Colonic mucosa (tissue), 4 donors: ENCODE measurements around the gene SLIRP. TPM values are rescaled to one million over a fixed set of nuclear protein-coding genes. Genes with fewer than 3 reads are reported as not detected.
"Not testable (repeated sequence)": the region's sequence is repeated elsewhere in the genome, so short reads cannot be mapped to it uniquely, and the experiment has no call there.

Experiments
- DNase-seq: peaks from one replicate; pipeline ENCODE4 v3.0.0-alpha.2; 2020
- H3K27ac ChIP-seq: fragments of 200-600 bp; one replicate; pipeline ENCODE4 v1.8.0; 2021
- H3K27me3 ChIP-seq: fragments of 200-600 bp; one replicate; pipeline ENCODE4 v1.8.0; 2021
- H3K36me3 ChIP-seq: fragments of 200-600 bp; one replicate; pipeline ENCODE4 v1.8.0; 2021
- H3K4me1 ChIP-seq: fragments of 200-600 bp; one replicate; pipeline ENCODE4 v1.8.0; 2021; ENCODE audit warnings: mild to moderate bottlenecking
- H3K4me3 ChIP-seq: fragments of 200-600 bp; one replicate; pipeline ENCODE4 v1.8.0; 2021
- H3K9ac ChIP-seq, 2 donors: one replicate each; pipeline ENCODE4 v1.7.0; 2013; ENCODE audit warnings: control low read depth in 2 of 2, low read depth in 2 of 2, low read length in 2 of 2
- H3K9me3 ChIP-seq: fragments of 200-600 bp; one replicate; pipeline ENCODE4 v1.8.0; 2021
- CTCF ChIP-seq: fragments of 200-600 bp; IDR thresholded peaks from one replicate; pipeline ENCODE4 v1.8.0; 2022; ENCODE audit warnings: antibody characterized with exemption, mild to moderate bottlenecking
- intact Hi-C: fragments of 100-400 bp; cut with DNase I; formaldehyde crosslinking; loops from one replicate; pipeline ENCODE4 v1.14.1; 2022
- total RNA-seq, 2 donors: library from RNA; stranded (reverse); fragmentation: NEBNext Ultra II Directional in 1 of 2; extraction: Animal tissue kit (Norgen Biotek cat#: 25700) in 1 of 2; gene quantifications; one replicate each; pipeline ENCODE4 v1.2.1, GENCODE V29; 2021
- donor health status: healthy.
- donor health status: DM: no; HTN: no; CAD: no.
- donor health status: DM: no; HTN: no; CAD: no.

Gene SLIRP
- total RNA-seq, result 100 to 1,000 TPM; 107 to 194 TPM

- Histone ChIP-seq H3K36me3 (peaks cover 9% of the 10 kb centered on the region), H3K27ac (peak within 1 kb of the TSS; percentile 41), H3K27me3 (no peaks in the 10 kb centered on the region), H3K4me1 (peaks cover 17% of the 10 kb centered on the region), H3K9me3 (no peaks in the 10 kb centered on the region), H3K4me3 (peak within 1 kb of the TSS; percentile 98), H3K9ac (peak within 1 kb of the TSS; percentile 71 to 82)
- DNase-seq, result peak; percentile 93
- no peak for TF ChIP-seq CTCF
- intact Hi-C loops, result loop anchor here (2.0 to 10.0 kb wide), 2 partner anchors 53 to 253 kb away; partner anchors contain the start of genes AHSA1 and VIPAS39
These were observed at the start of gene SLIRP, which contains the start of gene ALKBH1 for GRCh38 chr14:77707724-77708408. Gene SLIRP (plus strand): TSS chr14:77708103. CDS start chr14:77708112, 9 bp downstream. Gene ALKBH1 (minus strand): TSS chr14:77708023. CDS start chr14:77708004, 19 bp downstream.

- DNase-seq, result no peak
- no peaks in the 10 kb centered on the region for H3K9me3 ChIP-seq
- H3K4me1 ChIP-seq, result no peaks in the 10 kb centered on the region
- no peak overlapping the region for H3K27ac ChIP-seq
- H3K9ac ChIP-seq, result no peak overlapping the region
- H3K27me3 ChIP-seq, result no peaks in the 10 kb centered on the region
- intact Hi-C loops, result loop anchor here (10.0 kb wide), 1 partner anchor 155 kb away; no protein-coding TSS in a partner anchor
- H3K4me3 ChIP-seq, result no peak overlapping the region
- no peak for TF ChIP-seq CTCF
- no peaks in the 10 kb centered on the region for H3K36me3 ChIP-seq
These were observed 48.1 kb upstream of the SLIRP start for GRCh38 chr14:77659831-77660230.

- DNase-seq, result no peak
- Histone ChIP-seq H3K27ac (no peak overlapping the region), H3K36me3 (no peaks in the 10 kb centered on the region), H3K4me3 (no peak overlapping the region), H3K9me3 (no peaks in the 10 kb centered on the region), H3K4me1 (no peaks in the 10 kb centered on the region), H3K27me3 (no peaks in the 10 kb centered on the region), H3K9ac (no peak overlapping the region)
- intact Hi-C loops, result no loop called here
- no peak for TF ChIP-seq CTCF
These were observed 47.1 kb upstream of the SLIRP start for GRCh38 chr14:77660754-77661153.

GRCh38 chr14:77661562-77661961, 46.3 kb upstream of the SLIRP start:
- intact Hi-C loops, H3K27me3 ChIP-seq, H3K9me3 ChIP-seq: not testable (repeated sequence)

GRCh38 chr14:77663293-77663692, 44.6 kb upstream of the SLIRP start:
- H3K4me1 ChIP-seq, result no peaks in the 10 kb centered on the region
- H3K9me3 ChIP-seq, result no peaks in the 10 kb centered on the region
- H3K4me3 ChIP-seq, result no peak overlapping the region
- no peak for DNase-seq
- no peak for TF ChIP-seq CTCF
- intact Hi-C loops, result no loop called here
- H3K36me3 ChIP-seq, result no peaks in the 10 kb centered on the region
- no peak overlapping the region for H3K27ac ChIP-seq
- H3K27me3 ChIP-seq, result no peaks in the 10 kb centered on the region
- no peak overlapping the region for H3K9ac ChIP-seq

More at GRCh38 chr14:77661562-77661961, 46.3 kb upstream of the SLIRP start:
- H3K4me1 ChIP-seq, H3K36me3 ChIP-seq, H3K4me3 ChIP-seq, H3K27ac ChIP-seq, H3K9ac ChIP-seq, DNase-seq: not testable (repeated sequence)

GRCh38 chr14:77667331-77667730, 40.6 kb upstream of the SLIRP start:
- no peak for TF ChIP-seq CTCF
- no peak overlapping the region for H3K27ac ChIP-seq
- no peak overlapping the region for H3K9ac ChIP-seq
- no peaks in the 10 kb centered on the region for H3K9me3 ChIP-seq
- no peaks in the 10 kb centered on the region for H3K4me1 ChIP-seq
- no peaks in the 10 kb centered on the region for H3K36me3 ChIP-seq
- intact Hi-C loops, result no loop called here
- no peaks in the 10 kb centered on the region for H3K27me3 ChIP-seq
- DNase-seq, result no peak
- H3K4me3 ChIP-seq, result no peak overlapping the region
